RWPE2 (cell line): ENCODE data around the gene SLIT3.

Experiments used
- ATAC-seq: fragments of 200-7000 bp; cut with Tn5 transposase; 3 replicates; pipeline ENCODE4 v1.9.1; 2021; ENCODE audit warnings: low read depth
- DNase-seq: peaks from one replicate; pipeline ENCODE4 v3.0.0-alpha.2; 2020; ENCODE audit warnings: low spot score
- H3K27ac ChIP-seq: fragments of 450-650 bp; 2 replicates; pipeline ENCODE4 v1.5.1; 2017; ENCODE audit warnings: mild to moderate bottlenecking; ENCODE audit not compliant: poor library complexity, severe bottlenecking
- H3K27me3 ChIP-seq: fragments of 250-450 bp; sonication (Bioruptor Pico); 2 replicates; pipeline ENCODE4 v1.5.1; 2021; ENCODE audit warnings: mild to moderate bottlenecking, moderate library complexity; ENCODE audit not compliant: insufficient read depth, poor library complexity, severe bottlenecking
- H3K36me3 ChIP-seq: fragments of 250-450 bp; sonication (Bioruptor Pico); 2 replicates; pipeline ENCODE4 v1.5.1; 2020; ENCODE audit warnings: low read depth, mild to moderate bottlenecking, moderate library complexity
- H3K4me1 ChIP-seq: fragments of 250-450 bp; sonication (Bioruptor Pico); 2 replicates; pipeline ENCODE4 v1.5.1; 2021; ENCODE audit warnings: mild to moderate bottlenecking, moderate library complexity; ENCODE audit not compliant: insufficient read depth, poor library complexity, severe bottlenecking
- H3K4me3 ChIP-seq: fragments of 250-450 bp; sonication (Bioruptor Pico); 2 replicates; pipeline ENCODE4 v1.5.1; 2021; ENCODE audit warnings: mild to moderate bottlenecking, moderate library complexity; ENCODE audit not compliant: severe bottlenecking
- H3K9me3 ChIP-seq: fragments of 250-450 bp; sonication (Bioruptor Pico); 2 replicates; pipeline ENCODE4 v1.5.1; 2021; ENCODE audit warnings: mild to moderate bottlenecking, moderate library complexity; ENCODE audit not compliant: severe bottlenecking
- TF ChIP-seq, protein P1 (sequence below): fragments of 450-650 bp; IDR thresholded peaks from one replicate; pipeline ENCODE4 v1.5.1; 2017; ENCODE audit warnings: mild to moderate bottlenecking, moderate library complexity; ENCODE audit not compliant: poor library complexity, severe bottlenecking

The SLIT3 gene

DNA sequence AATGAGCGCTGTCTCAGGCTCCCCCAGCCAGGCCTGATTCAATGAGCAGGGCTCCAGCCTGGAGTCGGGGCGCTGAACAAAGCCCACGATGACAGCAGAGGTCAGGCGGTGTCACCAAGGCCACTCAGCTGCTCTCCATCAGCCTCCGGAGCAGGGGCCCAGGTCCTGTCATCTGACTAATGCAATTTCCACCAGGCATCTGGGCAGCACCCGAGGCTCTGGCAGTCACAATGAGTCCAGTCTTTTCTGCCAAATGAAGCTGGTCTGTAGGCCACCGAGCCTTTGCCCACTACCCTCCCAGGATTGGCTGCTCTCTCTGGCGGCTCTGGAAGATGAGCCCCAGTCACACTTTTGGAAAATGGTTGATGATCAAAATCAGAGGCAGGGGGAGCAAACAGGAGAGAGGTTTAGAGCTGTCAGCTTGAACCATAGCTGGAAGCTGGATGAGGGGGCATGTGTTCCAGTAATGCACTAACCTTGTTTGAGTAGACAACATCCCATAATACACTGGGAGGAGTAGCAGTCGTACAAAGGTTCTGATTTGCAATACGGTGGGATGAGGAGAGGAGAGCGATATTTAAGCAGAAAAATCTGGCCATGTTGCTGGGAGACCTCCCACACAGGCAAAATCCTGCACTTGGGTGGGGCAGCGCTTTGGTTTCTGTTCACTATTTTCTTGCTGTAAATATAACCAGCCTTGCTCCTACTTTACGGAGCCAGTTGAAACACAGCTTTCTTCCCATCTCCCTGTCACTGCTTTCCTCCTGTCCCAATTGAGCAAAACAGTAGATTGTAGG is 415.4 kb downstream of the SLIT3 start:
- TF ChIP-seq, protein P1, sequence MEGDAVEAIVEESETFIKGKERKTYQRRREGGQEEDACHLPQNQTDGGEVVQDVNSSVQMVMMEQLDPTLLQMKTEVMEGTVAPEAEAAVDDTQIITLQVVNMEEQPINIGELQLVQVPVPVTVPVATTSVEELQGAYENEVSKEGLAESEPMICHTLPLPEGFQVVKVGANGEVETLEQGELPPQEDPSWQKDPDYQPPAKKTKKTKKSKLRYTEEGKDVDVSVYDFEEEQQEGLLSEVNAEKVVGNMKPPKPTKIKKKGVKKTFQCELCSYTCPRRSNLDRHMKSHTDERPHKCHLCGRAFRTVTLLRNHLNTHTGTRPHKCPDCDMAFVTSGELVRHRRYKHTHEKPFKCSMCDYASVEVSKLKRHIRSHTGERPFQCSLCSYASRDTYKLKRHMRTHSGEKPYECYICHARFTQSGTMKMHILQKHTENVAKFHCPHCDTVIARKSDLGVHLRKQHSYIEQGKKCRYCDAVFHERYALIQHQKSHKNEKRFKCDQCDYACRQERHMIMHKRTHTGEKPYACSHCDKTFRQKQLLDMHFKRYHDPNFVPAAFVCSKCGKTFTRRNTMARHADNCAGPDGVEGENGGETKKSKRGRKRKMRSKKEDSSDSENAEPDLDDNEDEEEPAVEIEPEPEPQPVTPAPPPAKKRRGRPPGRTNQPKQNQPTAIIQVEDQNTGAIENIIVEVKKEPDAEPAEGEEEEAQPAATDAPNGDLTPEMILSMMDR: no peak
- H3K27ac ChIP-seq: no peak overlapping the region
- ATAC-seq (peak; percentile 21; the same call in 1 of the 3 replicates), DNase-seq (no peak)
- peaks cover 2% of the 10 kb centered on the region for H3K9me3 ChIP-seq
- H3K36me3 ChIP-seq: no peaks in the 10 kb centered on the region
- no peak overlapping the region for H3K4me3 ChIP-seq
- no peaks in the 10 kb centered on the region for H3K4me1 ChIP-seq
- no peaks in the 10 kb centered on the region for H3K27me3 ChIP-seq

DNA sequence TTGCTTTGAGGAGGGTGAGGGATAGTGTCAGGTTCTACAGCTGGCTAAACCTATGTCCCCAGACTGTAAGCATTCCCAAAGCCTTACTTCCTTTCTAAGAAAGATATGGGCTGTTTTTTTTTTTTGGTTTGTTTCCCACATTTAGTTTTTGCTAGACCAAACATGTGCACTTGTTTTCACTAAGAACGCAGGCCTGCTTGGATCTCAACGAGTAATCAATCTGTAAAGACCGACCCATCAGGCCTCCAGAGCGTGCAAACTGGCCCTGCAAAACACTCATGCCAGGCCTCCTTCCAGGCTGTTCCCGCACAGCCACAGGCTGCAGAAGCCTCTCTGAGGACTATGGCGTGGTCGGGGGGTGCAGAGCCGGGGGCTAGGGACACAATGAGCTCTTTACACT is 416.9 kb downstream of the SLIT3 start:
- Histone ChIP-seq H3K36me3 (no peaks in the 10 kb centered on the region), H3K27me3 (no peaks in the 10 kb centered on the region), H3K9me3 (peaks cover 2% of the 10 kb centered on the region), H3K4me1 (no peaks in the 10 kb centered on the region), H3K4me3 (no peak overlapping the region), H3K27ac (no peak overlapping the region)
- ATAC-seq (no peak), DNase-seq (no peak)
- TF ChIP-seq, protein P1: no peak

DNA sequence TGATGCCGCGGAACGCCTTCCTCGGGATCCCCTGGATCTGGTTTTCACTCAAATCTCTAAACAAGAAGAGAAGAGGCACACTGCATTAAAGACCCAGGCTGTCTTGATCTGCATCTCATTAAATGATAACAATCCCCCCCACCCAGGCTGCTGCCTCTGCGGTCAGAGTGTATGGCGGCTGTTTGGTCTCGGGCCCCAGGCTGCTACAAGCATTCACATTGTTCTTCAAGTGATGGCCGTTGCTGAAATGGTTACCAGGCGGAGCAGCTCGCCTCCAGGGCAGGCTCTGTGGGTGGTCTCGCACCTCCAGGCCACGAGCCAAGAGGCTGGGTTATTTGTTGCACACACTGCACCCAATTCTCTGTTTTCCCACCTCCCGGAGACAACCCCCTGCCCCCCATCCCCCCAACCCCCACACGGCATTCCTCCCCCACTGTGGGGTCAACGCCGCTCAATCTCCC is 417.6 kb downstream of the SLIT3 start:
- TF ChIP-seq, protein P1: no peak
- DNase-seq: no peak
- Histone ChIP-seq H3K4me3 (no peak overlapping the region), H3K27me3 (no peaks in the 10 kb centered on the region), H3K27ac (no peak overlapping the region), H3K9me3 (peaks cover 2% of the 10 kb centered on the region), H3K4me1 (no peaks in the 10 kb centered on the region), H3K36me3 (no peaks in the 10 kb centered on the region)
- ATAC-seq: no peak

DNA sequence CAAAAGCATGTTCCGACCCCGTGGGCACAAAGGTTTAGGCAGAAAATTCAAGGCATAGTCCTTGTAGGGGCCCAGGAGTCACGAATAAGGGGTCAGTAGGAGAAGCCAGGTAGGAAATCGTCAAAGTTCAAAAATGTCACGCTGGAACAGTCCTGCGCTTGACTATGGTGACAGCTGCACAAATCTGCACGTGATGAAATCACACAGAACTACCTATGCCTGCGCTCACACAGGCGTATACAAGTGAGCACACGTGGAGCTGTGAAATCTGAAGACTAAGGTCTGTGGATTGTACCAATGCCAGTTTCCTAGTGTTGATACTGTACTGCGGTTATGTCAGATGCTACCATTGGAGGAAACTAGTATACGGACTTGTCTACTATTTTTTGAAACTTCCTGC is 418.7 kb downstream of the SLIT3 start:
- ATAC-seq (no peak), DNase-seq (no peak)
- Histone ChIP-seq H3K9me3 (no peaks in the 10 kb centered on the region), H3K4me1 (no peaks in the 10 kb centered on the region), H3K27ac (no peak overlapping the region), H3K27me3 (no peaks in the 10 kb centered on the region), H3K4me3 (no peak overlapping the region), H3K36me3 (no peaks in the 10 kb centered on the region)
- TF ChIP-seq, protein P1: no peak
